Measurements from ENCODE around the gene CCDC12.

CCDC12 gene

GRCh38 chr3:46976326-46977190 is at the start of gene CCDC12:
Gene CCDC12, minus strand, starts transcription at chr3:46976745. Its CDS starts 13 bp downstream, at chr3:46976732.
- DNase-seq = peak; percentile 92

DNA sequence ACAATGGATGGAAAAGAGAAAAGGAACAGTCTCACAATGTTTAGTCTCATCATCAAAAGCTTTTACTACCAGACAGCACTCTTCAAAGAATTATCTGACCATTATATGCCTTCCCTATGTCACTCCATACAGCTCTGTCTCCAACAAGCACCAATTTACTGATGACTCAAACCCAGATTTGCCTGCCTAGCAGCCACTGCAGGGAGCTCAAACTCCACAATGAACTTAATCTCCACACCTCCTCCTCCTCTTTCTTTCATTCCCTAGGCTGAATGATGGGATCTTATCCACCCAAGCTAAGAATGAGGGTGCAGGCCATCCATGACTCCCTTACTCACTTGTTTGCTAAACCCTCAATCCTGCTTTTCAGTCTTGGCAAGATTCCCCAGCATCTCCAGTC is 48.4 kb upstream of the CCDC12 start:
- DNase-seq = no peak

DNA sequence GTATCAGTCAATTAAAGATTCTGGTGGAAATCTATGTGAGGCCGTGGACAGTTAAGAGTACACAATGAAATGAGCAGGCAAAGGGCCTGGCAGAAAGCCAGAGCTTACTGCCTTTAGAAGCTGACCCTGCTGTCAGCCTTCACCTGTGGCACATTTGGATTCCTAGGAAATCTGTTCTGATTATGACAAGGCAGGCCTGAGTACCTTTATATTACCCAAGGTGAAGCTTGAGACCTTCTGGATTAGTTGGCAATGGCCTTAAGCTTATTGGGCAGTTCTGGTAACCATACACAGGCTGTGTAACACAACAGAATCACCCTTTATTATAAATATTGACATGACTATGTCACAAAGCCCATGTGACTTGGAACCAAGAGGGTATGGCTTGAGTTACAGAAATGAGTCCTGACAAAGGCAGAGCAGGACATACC is 46.1 kb upstream of the CCDC12 start:
- DNase-seq = no peak

DNA sequence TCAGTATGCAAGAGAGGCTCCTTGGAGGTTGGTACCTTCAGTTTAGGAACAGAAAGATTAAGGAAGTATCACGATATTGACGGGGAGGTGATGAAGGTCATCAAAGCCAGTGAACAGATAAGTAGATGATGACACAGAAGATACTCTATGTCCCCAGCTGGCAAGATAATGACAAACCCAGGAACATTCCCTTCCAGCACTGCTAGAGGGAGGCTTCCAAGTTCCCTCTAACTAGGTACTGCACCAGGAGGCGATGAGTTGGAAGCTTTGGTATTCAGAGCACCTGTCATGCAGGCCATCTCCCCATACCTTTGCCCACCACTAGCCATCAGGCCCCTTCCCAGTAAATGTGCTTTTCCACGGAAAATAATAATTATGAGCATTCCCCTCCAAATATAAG is 43.8 kb upstream of the CCDC12 start:
- no peak for DNase-seq

DNA sequence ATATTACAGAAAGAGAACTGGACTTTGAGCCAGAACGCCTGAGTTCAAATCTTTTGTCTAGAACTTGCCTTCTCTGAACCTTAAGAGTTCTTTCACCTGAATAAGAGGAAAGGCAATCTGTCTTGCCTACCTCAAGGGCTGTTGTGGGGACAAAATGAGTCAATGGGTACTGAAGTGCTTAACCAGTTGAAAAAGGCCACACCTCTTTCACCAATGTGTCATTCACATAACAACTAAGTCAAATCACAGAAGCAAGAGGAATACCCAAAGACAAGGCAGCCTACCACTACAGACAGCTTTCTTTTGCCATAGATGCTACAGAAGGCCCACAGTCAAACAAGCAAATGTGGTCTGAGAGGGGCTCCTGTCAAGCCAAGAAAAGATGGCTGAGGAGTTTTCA is 42.7 kb upstream of the CCDC12 start:
- no peak for DNase-seq

GRCh38 chr3:47018269-47018611 is 41.7 kb upstream of the CCDC12 start:
- no peak for DNase-seq

GRCh38 chr3:47017504-47018268 is 41.1 kb upstream of the CCDC12 start:
- DNase-seq = no peak

DNA sequence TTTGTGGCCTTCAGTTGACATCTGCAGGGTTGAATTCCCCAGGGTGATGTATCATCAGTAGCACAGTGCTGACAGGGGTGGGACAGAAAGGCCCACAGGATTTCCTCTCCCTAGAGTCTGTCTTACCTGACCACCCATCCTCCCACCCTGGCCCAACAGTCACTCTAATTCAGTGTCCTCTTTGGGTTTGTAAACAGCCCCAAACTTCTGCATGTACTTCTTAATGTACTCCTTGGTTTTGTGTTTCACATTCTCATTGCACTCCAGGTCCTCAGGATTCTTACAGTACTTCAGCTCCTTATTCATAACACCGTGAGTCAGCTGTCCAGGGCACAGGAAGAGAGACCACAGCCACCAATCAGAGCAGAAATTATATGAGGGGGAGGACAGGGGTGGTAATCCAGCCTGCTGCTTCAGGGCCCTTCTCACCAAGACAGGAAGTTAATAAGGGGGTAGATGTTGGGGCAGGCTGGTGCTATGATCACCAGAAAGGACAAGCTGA is 40.4 kb upstream of the CCDC12 start:
- no peak for DNase-seq

- no peak for DNase-seq
Measured at GRCh38 chr3:47016086-47016933, 39.8 kb upstream of the CCDC12 start.

DNA sequence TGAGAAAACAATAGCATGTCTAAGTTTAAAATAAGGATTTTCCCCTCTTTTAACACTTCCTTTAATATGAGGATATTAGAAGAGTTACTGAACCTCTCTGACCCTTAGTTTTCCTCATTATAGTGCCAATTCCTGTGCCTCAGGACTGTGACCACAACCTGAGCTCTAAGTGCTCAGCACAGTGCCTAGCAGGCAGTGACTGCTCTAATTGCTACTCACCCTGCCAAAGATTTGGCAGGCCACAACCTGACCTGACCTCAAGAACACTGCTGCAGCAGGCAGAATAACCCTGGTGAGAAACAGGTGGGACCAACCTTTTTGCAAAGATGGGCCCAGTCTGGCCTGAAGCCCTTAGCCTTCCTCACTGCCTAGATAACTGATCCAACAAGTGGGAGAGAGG is 38.6 kb upstream of the CCDC12 start:
- no peak for DNase-seq

DNA sequence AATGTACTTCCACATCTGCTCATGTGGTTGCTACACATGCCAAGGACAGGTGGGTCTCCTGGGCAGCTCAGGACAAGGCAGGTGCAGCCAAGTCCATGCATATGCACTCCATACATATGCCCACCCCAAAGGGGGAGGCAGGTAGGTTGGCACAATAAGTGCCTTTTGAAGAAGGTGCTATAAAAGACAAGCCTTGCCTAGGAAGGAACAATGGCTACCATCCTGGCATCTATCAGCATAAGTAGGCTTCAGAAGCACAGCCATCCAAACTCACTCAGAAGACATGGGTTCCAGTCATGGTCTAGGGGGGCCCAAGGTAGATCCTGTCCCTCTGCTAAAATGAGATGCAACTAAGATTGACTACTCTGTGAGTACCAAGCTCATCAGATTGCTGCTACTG is 37.5 kb upstream of the CCDC12 start:
- no peak for DNase-seq

DNA sequence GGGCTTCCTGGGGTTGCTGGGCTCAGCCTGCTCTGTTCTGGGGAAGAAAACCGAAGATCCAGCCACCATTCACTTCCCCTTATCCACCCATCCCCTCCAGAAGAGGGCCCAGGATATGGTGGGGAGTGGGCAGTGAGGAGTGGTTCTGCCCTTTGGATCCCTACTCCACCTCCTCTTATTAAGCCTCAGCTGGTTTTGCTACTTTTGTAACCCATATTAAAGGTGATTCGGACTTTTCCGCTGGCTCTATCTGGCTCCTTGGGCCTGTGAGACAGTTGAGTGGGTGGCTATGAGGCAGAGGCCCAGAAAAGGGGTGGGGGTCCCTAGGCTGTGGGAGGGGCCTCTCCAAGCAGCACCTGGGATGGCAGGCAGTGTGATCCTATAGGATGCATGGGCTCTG is 36.7 kb upstream of the CCDC12 start:
- no peak for DNase-seq

GRCh38 chr3:47012342-47013230 is 36.0 kb upstream of the CCDC12 start:
- no peak for DNase-seq

DNA sequence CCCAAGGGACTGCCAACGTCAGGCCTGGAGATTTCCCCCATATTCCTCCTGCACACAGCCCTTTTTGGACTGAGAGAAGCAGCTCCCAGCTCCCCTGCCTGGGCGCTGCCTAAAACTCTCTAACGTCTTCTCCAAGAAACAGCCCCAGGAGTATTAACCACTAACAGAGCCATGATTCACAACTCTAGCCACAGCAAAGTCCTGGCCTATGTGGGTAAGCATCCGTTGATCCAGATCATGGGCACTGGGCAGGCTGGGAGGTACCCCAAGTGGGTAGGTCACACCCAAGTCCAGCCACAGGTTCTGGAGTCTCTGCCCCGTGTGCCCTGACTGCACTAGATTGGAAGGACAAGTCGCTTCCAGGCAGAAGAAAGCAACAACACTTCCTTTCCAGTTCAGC is 34.8 kb upstream of the CCDC12 start:
- no peak for DNase-seq

GRCh38 chr3:47010910-47011309 is 34.4 kb upstream of the CCDC12 start:
- DNase-seq = no peak

- peak; percentile 11 for DNase-seq
Measured at GRCh38 chr3:47010111-47010712, 33.7 kb upstream of the CCDC12 start.

DNA sequence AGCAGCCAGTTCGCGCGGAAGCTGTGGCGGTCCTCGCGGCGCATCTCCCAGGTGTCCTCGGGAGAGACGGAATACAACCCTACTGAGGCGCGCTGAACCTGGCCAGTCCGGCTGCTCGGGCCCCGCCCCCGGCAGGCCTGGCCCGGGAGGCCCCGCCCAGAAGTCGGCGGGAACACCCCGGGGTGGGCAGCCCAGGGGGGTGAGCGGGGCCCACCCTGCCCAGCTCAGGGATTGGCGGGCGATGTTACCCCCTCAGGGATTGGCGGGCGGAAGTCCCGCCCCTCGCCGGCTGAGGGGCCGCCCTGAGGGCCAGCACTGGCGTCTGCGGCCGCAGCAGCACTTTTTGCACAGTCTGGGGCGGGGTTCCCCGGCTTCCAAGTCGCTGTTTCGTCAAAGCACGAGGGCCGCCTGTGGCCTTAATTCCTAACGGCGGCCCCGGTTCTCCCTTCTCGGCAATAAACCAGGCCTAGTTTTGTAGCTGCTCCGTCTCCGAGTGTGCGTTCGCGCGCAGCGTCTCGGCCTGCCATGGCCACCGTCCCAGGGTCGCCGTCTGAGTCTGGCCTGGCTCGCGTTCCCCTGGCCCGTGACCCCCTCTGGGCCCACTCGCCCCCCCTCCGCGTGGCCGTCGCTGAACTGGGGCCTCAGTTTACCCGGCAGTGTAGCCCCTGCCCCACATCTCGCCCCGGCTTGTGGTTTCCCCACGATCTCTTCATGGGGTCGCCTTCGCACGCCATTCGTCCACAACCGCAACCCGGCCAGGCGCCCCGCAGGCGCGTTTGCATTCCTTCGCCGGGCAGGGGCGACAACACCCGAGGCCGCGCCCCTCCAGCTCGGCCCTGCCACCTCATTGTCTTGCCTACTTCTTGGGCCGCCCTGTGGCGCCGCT is 32.9 kb upstream of the CCDC12 start:
- DNase-seq = peak; percentile 71

GRCh38 chr3:47008851-47009224 is 32.3 kb upstream of the CCDC12 start:
- no peak for DNase-seq

GRCh38 chr3:47008234-47008796 is 31.8 kb upstream of the CCDC12 start:
- peak; percentile 4 for DNase-seq

Measured in activated naive CD4-positive, alpha-beta T cell treated with anti-CD3 and anti-CD28 coated beads, Interleukin-2, amount 50 U/mL, for 16 hours (primary cell).